KBM-7 (cell line): ENCODE measurements around the gene CBX8.

ENCODE experiments used
- DNase-seq: peaks from one replicate; pipeline ENCODE4 v3.0.0-alpha.2; 2015
- in situ Hi-C: fragments of 300-500 bp; cut with MboI; formaldehyde crosslinking; loops from 2 replicates; pipeline ENCODE4 v1.14.3; 2020; ENCODE audit warnings: low sequenced_read_pairs, low pct_unique_long_range_greater_than_20kb, mixed read lengths

CBX8 gene

DNA sequence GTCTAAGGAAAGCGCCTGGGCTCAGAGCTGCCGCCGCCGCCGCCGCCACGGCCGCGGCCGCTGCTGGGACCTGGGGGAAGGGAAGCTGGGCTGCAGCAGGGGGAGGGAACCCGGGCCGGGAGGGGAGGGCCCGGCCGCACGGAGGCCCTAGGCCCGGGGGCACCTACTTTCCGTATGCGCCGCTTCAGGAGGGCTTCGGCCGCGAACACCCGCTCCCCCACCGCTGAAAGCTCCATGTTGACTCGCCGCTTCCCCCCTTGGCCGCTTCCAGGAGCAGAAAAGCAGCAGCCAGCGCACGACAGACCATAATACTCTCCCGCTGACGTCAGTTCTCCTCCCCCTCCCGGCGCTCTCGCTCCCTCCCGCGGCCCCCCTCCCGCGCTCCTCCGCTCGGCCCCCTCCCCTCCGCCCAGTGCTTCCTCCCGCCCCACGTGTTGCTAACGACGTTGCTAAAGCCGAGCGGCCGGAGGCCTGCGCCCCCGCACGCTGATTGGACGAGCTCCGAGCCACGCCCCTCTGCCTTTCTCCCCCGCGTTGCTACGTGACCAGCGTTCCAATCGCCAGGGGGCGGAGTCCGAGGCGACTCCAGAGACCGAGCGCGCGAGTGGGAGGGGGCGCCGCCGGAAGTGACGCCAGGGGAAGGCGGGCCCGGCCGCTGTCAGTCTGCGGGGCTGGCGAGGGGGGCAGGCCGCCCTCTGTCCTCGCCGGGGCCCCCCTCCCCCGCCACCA, at the start of gene CBX8:
TSS of gene CBX8 (minus strand) at position 315 of the 729 bp plus-strand sequence. CDS start at position 236, 79 bp downstream.
- in situ Hi-C loops, result no loop called here
- DNase-seq, result peak; percentile 99

GRCh38 chr17:79845601-79845949, 48.7 kb upstream of the CBX8 start:
- in situ Hi-C loops, result no loop called here
- peak; percentile 81 for DNase-seq

DNA sequence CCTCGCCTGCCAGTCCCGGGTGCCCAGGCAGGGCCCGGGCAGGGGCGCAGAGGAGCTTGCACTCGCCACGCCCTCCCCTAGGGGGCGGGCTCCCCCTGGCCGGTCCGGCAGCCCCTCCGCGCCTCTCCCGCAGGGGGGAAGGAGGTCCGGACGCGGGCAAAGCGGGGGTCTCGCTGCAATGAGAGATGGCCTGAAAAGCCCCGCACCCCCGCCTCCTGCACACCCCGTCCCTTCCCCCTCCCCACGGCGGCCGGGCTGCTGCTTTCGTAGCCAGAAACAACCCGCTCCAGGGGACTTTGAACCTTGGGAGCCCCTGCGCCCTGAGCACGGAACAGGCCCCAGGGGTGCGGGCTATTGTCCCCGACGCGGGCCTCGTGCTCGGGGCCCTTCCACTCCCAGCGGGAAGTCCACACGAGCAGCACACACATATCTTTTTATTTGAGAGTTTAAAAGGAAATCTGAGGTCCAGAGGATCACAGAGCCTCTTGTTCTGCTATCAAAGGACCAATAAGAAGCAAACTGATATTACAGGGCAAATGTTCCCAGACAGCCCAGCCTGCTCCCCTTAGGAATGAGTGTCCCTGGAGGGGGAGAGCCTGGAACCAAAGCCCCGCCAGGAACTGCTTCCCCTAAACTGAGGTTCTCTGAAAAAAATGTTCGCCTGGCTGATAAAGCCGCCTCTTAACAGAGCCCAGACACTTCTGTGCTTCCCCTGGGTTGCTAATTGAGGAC, 48.2 kb upstream of the CBX8 start:
- in situ Hi-C loops, result no loop called here
- DNase-seq, result no peak

DNA sequence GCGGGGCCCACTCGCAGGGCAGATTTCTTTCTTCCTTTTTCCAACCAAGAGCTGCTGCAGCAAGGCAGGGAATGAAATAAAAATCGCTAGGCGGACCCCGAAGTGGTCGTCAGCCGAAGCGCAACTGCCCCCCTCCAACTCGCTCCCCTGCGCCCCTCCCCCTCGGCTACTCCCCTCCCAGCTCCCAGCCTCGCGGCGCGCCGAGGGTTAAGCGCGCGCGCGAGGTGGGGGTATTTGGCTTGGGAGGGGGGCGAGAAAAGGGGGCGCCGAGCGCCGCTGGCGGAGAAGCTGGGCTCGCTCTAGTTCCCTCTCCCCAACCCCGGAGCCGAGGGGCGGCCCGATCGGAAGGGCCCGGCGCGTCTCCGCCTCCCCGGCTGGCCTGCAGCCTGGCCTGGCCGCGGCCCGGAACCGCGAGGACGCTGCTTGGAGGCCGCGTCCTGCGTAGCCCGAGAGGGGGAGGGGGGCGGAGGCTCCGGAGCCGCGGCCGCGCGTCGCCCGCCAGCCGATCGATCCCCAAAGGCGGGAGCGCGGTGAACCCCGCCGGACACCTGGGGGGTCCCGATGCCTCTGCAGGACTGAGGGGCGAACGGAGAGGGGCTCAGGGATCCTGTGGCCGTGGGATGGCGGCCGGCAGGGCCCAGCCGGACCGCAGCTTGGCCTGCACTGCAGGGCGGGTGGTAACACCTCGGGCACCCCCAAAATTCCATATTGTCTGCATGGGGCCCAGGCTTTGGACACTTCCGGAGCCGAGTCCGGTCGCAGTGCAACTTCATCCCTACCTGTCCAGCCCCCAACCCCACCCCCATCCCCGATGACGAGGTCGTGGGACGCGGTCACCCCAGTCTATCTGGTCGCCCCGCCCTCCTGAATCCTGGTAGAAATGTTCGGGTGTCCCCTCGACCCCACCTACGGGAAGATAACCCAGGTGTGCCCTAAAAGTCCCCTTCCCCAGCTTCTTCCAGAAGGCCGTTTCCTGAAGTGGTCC, 47.2 kb upstream of the CBX8 start:
- DNase-seq, result no peak
- in situ Hi-C loops, result no loop called here

DNA sequence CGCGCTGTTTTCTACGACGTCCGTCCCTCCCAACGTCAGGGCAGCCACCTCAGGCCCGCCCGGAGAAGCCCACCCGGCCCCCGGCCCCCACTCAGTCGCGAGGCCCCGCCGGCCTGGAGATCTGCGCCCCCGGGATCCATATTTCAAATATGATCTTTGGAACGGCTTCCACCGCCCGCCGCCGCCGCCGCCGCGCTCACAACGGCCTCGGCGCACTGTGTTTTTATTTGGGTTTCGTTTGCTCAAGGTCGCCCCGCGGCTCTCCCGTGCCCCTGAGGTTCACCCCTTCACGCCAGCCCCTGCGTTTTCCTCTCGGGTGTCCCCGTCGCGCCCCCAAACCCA, 46.6 kb upstream of the CBX8 start:
- in situ Hi-C loops, result no loop called here
- DNase-seq, result no peak

DNA sequence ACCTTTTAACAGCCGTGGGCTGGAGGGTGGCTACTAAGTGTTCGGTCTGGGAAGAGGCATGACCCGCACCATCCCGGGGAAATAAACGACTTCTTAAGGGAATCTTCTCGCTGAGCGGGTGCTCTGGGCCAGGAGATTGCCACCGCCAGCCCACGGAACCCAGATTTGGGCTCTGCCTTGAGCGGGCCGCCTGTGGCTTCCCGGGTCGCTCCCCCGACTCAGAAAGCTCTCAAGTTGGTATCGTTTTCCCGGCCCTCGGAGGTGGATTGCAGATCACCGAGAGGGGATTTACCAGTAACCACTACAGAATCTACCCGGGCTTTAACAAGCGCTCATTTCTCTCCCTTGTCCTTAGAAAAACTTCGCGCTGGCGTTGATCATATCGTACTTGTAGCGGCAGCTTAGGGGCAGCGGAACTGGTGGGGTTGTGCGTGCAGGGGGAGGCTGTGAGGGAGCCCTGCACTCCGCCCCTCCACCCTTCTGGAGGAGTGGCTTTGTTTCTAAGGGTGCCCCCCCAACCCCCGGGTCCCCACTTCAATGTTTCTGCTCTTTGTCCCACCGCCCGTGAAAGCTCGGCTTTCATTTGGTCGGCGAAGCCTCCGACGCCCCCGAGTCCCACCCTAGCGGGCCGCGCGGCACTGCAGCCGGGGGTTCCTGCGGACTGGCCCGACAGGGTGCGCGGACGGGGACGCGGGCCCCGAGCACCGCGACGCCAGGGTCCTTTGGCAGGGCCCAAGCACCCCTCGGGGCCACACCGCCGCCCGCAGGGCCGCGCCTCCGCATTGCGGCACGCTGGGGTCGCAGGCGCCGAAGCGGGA, 46.0 kb upstream of the CBX8 start:
- DNase-seq, result no peak
- in situ Hi-C loops, result no loop called here

- in situ Hi-C loops, result no loop called here
- no peak for DNase-seq
Observed at GRCh38 chr17:79842136-79842655, 45.3 kb upstream of the CBX8 start.

GRCh38 chr17:79841369-79842135, 44.7 kb upstream of the CBX8 start:
- no peak for DNase-seq
- in situ Hi-C loops, result no loop called here

DNA sequence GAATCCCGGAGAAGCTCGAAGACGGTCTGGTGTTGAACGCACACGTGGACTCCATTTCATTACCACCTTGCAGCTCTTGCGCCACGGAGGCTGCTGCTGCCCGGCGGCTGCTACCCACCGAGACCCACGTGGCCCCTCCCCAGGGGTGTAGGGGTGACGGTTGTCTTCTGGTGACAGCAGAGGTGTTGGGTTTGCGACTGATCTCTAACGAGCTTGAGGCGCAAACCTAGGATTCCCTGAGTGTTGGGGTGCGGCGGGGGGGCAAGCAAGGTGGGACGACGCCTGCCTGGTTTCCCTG, 44.1 kb upstream of the CBX8 start:
- no peak for DNase-seq
- in situ Hi-C loops, result no loop called here

DNA sequence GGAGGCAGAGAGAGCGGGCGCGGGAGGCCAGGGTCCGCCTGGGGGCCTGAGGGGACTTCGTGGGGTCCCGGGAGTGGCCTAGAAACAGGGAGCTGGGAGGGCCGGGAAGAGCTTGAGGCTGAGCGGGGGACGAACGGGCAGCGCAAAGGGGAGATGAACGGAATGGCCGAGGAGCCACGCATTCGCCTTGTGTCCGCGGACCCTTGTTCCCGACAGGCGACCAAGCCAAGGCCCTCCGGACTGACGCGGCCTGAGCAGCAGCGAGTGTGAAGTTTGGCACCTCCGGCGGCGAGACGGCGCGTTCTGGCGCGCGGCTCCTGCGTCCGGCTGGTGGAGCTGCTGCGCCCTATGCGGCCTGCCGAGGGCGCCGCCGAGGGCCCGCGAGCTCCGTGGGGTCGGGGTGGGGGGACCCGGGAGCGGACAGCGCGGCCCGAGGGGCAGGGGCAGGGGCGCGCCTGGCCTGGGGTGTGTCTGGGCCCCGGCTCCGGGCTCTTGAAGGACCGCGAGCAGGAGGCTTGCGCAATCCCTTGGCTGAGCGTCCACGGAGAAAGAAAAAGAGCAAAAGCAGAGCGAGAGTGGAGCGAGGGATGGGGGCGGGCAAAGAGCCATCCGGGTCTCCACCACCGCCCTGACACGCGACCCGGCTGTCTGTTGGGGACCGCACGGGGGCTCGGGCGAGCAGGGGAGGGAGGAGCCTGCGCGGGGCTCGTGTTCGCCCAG, 43.6 kb upstream of the CBX8 start:
- in situ Hi-C loops, result no loop called here
- no peak for DNase-seq

DNA sequence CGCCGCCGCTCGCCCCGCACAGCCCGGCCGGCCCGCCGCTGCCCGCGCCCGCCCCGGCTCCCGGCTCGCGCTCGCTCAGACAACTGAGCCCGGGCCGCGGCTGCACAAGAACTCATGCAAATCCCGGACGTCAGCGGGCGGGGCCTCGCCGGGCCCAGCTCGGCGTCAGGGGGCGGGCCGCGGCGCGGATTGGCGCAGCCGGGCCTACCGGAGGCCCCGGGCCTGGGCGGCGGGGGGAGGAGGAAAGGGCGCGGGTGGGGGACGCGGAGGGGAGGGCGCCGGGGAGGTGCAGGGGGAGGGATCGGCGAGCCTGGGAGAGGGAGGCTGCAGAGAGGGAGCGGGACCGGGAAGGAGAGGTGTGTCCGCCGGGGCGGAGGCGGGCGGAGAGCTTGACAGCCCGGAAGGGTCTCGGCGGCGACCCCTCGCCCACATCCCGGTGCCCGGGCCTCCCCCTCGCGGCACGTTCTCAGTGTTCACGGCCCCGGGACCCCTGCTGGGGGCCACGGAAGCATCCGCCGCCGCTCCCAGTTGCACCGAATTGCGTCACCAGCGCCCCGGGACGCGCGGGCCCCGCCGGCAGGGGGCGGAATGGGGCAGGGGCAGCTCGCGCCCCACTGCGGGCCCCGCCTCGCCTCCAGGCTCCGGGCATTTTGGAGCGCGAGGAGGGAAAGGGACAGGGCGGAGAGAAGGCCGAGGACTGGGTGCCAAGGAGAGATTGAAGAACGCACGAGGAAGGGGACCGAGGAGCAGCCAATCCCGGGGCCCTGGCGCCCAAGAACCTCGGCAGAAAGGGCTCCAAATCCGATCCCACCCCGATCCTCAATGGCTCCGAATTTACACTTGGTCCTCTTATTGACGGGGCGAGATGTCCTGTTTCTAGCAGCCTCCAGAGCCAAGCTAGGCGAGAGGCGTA, 42.7 kb upstream of the CBX8 start, which contains the start of gene CBX4:
TSS of gene CBX4 (minus strand) at position 85 of the 913 bp plus-strand sequence. CDS start 189 bp downstream, outside the sequence.
- in situ Hi-C loops, result no loop called here
- peak; percentile 85 for DNase-seq

DNA sequence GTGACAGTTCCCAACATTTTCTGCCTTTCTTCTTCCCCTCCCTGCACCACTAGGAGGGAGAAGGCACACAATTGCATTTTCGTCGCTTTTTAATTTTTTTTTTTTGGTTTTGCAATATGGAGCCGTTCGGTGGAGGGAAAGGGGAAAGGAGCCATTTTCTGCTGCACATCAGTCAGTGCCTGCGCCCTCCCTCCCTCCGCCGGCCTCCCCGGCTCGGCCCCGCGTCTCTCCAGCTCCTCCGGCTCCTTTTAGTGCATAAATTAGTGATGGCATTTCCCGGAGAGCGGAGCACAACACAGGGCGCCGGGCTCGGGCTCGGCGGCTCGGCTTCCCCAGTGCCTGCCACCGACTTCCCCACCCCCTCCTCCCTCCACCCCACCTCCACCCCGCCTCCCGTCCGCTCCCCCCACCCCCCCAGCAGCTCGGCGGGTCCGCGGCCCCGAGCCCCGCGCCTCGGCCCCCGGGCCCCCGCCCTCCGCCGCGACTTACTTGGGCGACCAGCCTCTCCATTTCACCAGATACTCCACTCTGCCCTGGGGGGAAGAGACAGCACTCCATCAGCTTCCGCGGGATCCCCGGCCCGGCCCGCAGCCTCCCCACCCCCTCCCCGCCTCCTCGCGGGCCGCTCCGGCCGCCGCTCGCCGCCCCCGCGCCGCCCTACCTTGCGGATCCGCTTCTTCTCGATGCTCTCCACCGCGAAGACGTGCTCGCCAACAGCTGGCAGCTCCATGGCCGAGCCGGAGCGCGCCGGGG, 41.8 kb upstream of the CBX8 start:
- in situ Hi-C loops, result no loop called here

GRCh38 chr17:79837888-79838521, 41.1 kb upstream of the CBX8 start:
- no peak for DNase-seq
- in situ Hi-C loops, result no loop called here

More for the DNA sequence above, 41.8 kb upstream of the CBX8 start:
- DNase-seq, result peak; percentile 71

- DNase-seq, result peak; percentile 75
- in situ Hi-C loops, result no loop called here
Observed at GRCh38 chr17:79836972-79837887, 40.4 kb upstream of the CBX8 start.
